OCI-LY7 (cell line): Measurements from ENCODE around the gene GOLGA3.

ENCODE experiments used
- CTCF ChIP-seq: fragments of 200-600 bp; sonication (generic); conservative IDR thresholded peaks from 2 replicates; pipeline ENCODE4 v1.5.1; 2014; ENCODE audit warnings: mild to moderate bottlenecking, antibody characterized with exemption, low read length, moderate library complexity, mixed read lengths
- EZH2phosphoT487 ChIP-seq: fragments of 200-600 bp; sonication (generic); IDR thresholded peaks from 2 replicates; pipeline ENCODE4 v1.6.1; 2018; ENCODE audit warnings: low read depth, borderline replicate concordance, mild to moderate bottlenecking, mixed run types, antibody characterized with exemption, low read length, moderate library complexity, mixed read lengths

DNA sequence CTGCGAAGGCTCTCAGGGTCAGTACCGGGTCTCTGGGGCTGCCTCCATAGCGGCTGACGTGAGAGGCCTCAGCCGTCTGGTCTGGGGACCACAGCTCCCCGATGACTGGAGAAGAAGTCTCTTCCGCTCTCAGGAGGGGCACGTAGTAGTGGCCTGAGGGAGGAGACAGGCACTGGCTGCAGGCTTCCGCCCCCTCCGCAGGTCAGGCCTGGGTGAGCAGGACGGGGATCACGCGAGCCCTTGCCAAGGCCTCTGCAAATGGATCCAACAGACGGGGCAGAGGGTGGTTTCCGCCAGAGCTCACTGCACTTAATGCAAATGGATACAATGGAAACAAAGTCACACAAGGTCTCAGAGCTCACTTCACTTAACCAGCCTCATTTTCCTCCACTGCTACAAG, 91.8 kb downstream of the GOLGA3 start:
- TF ChIP-seq CTCF, result no peak
- TF ChIP-seq EZH2phosphoT487, result no peak
